ENCODE measurements around the gene SMG1. TPM values are rescaled to one million over a fixed set of nuclear protein-coding genes. Genes with fewer than 3 reads are reported as not detected.

Gene SMG1
- total and polyA plus RNA-seq, 10 of the 15 experiments (the other 5 are each of a cell fraction or from before 2014, with no cell fraction given): 3.9 to 66.7 (median 37.0) TPM

- peak; percentile 79 for TF ChIP-seq IRF5 (IDR thresholded peaks at IDR 0.05; ENCODE audit: borderline replicate concordance)
- peak; percentile 86 for TF ChIP-seq NR2C2 (IDR thresholded peaks at IDR 0.05; ENCODE audit: borderline replicate concordance, control insufficient read depth, insufficient read length, low read depth)
- TF ChIP-seq SUZ12 (IDR thresholded peaks at IDR 0.05; ENCODE audit: unreplicated experiment): no peak
- no peak for TF ChIP-seq RFX5 (IDR thresholded peaks at IDR 0.05; ENCODE audit: low read depth, low read length)
- no peak for TF ChIP-seq ETV6 (conservative IDR thresholded peaks at IDR 0.05 in 1 of 2, IDR thresholded peaks at IDR 0.05 in 1 of 2; ENCODE audit: borderline replicate concordance in 1 of 2, low read depth in 1 of 2)
- peak; percentile 86; the same call in 1 of the 2 replicates for TF ChIP-seq CHD1 (IDR thresholded peaks at IDR 0.05; ENCODE audit: low read depth, low read length)
- no peak for TF ChIP-seq MTA2 (IDR thresholded peaks at IDR 0.05; ENCODE audit: low read depth)
- TF ChIP-seq USF1 (IDR thresholded peaks at IDR 0.05; ENCODE audit: borderline replicate concordance, extremely low read length, insufficient read depth, low read depth, low read length): no peak
- no peak for TF ChIP-seq ZBTB4 (CRISPR knock-in tag; IDR thresholded peaks at IDR 0.05)
- TF ChIP-seq HDGF (IDR thresholded peaks at IDR 0.05): peak; percentile 96
- TF ChIP-seq JUND (IDR thresholded peaks at IDR 0.05; ENCODE audit: low read depth, low read length): 0 out of 2 replicates have a peak, but pooled peaks have one; percentile 6
- peak; percentile 98 for TF ChIP-seq YY1 (IDR thresholded peaks at IDR 0.05; ENCODE audit: low read depth, low read length)
- no peak for TF ChIP-seq SKIL (IDR thresholded peaks at IDR 0.05; ENCODE audit: low read depth, poor library complexity, severe bottlenecking)
- 0 out of 2 replicates have a peak, but pooled peaks have one; percentile 19 for TF ChIP-seq NR2F1 (conservative IDR thresholded peaks at IDR 0.05)
- TF ChIP-seq ZNF217 (IDR thresholded peaks at IDR 0.05): no peak
- 0 out of 4 replicates have a peak, but pooled peaks of 1 of the 2 experiments have one; percentile 8 for TF ChIP-seq EP300 (IDR thresholded peaks at IDR 0.05; ENCODE audit: borderline replicate concordance in 1 of 2, control insufficient read depth in 1 of 2, low read depth in 2 of 2, low read length in 2 of 2)
- TF ChIP-seq NR2C1 (IDR thresholded peaks at IDR 0.05): no peak
Measured at GRCh38 chr16:18789850-18790706, 136.1 kb downstream of the SMG1 start, which contains the start of gene RPS15A (continued).

Measured in GM12878 (cell line).